GM19193 (cell line): ENCODE data around the gene SYNDIG1.

Experiments
- POLR2A ChIP-seq: IDR thresholded peaks from 4 replicates; pipeline ENCODE4 v1.6.1; 2011; ENCODE audit not compliant: insufficient read depth, insufficient read length; ENCODE audit errors: extremely low read depth

SYNDIG1 gene

DNA sequence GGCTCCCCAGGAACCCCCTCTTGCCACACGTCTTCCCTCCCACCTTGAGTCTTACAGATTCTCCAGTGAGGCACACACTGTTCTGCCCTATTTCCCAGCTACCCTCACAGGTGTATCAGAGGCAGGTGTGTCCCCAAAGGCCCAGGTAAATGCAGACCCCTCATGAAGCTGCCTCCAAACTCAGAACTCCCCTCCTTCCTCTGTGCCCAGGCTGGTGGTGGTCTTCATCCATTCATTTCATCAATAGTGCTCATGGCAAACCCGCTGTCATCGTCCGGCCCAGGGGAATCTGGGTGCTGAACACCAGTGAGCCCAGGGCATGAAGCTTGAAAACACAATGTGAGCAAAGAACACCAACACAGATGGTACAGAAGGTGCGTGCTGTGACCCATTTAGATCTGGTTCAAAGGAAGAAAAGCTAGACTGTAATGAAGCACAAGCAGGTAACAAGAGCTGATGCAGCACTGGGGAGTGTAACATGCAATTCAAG, 213.1 kb downstream of the SYNDIG1 start:
- no peak for TF ChIP-seq POLR2A

DNA sequence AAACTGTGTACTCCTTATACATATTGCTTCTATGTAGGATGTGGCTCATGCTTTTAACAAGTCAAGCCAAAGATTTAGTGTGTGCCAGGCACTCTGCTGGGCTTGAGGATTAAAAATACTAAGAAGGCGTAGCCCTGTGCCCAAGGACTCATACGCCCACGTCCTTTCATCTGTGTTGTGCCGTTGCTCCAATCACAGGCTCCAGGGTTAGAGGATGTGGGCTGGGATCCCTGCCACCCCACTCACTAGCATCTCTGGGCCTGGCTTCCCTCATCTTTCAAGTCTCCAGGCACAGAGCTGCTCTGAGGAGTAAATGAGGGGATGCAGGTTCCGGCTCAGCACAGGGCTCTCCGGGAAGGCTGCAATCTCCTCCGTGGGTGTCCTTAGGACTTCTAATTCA, 214.2 kb downstream of the SYNDIG1 start:
- no peak for TF ChIP-seq POLR2A

DNA sequence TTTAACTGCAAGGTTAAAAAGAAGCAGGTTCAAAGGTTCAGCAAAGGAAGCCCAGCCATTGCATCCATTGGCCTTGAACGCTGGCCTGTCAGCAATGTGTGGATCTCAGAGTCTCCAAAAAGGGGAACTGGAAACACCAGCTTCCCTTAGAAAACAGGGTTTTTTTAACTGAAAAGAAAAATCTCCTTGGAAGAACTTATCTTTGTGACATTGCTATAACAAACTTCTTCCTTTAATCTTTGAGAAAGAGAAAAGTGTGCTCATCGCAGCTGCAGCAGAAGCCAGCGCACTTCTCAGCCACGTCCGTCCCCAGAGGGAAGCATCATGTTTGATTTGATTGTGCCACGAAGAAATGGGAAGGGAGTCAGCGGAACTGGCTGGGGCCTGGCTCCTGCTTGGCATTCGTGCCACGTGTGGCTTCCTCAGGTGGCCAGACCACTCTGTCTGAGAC, 215.0 kb downstream of the SYNDIG1 start:
- TF ChIP-seq POLR2A, result no peak

DNA sequence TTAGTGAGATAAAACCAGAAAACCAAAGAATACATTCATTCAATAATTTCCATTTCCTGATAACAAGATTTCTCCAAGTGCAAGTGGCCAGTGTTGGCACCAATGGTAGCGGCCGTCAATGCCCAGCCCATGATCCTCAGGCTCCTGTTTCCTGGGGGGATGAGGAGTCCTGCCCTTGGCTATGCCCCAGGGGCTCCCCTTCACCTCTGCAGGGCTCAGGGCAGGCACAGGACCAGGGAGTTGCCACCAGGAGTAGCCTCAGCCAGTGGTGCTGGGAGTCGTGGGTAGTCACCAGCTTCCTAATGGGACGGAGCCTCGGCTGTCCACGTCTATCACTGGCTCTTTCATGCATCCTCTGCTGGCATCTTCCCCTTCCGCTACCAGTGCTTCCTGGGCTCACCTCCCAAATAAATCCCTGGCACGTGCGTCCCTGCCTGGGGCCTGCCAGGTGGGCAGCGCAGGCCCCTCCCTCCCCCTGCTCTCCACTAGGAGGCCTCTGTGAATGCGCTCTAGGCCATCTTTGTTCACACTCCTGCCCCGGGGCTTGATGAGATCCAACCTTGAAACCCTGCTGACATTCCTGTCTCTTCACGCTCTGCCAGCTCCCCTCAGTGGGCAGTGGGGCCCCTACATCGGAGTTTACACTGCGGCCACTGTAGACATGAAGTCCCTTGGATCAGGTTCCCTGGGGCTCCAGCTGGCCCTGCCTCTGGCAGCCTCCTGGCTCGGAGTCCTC, 215.7 kb downstream of the SYNDIG1 start:
- TF ChIP-seq POLR2A, result no peak

DNA sequence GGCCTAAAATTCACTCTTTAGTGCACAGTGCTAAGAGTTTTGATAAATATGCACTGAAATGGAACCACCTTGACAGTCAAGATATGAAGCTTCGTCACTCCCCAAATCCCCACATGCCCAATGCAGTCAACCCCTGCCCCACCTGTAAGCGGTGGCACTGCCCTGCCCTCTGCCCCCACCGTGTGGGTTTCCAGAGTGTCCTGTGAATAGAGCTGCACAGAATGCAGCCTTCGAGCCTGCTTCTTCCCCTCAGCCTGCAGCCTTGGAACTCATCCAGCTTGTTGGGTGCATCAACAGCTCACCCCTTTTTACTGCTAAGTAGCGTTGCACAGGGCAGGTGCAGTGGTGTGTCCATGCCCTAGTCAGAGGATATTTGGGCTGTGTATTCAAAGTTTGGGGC, 216.3 kb downstream of the SYNDIG1 start:
- TF ChIP-seq POLR2A, result no peak

DNA sequence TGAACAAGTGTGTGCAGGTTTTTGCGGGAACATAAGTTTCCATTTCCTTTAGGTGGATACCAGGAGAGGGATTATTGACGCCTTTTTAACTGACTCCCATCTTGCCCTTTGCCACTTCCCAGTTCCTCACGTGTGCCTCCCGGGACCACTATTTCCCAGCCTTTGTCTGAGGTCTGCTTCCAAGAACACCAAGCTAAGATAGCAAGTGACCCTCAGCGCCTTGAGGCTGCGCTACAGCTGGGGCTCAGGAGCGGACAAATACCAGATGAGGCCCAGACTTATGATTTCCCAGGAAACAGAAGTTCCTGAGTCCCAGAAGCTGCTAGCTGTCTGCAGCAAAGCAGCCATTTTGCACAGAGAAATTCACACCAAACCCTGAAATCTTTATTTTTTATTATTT, 216.7 kb downstream of the SYNDIG1 start:
- no peak for TF ChIP-seq POLR2A

DNA sequence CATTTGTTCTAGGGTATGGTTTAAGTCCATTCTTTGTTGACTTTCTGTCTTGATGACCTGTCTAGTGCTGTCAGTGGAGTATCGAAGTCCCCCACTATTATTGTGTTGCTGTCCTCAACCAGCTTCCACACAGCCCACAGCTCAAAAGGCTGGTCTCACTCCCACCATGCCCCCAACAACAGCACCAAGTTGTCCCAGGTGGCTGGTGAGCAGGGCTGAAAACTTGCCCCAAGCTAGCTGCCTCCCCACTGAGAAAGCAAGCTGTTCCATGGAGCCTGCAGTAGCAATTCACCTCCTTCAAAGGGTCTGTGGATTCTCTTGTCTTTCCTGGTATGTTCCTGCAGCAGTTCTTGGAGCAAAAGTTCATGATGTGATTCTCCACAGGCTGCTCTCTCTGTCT, 221.0 kb downstream of the SYNDIG1 start:
- TF ChIP-seq POLR2A, result no peak

DNA sequence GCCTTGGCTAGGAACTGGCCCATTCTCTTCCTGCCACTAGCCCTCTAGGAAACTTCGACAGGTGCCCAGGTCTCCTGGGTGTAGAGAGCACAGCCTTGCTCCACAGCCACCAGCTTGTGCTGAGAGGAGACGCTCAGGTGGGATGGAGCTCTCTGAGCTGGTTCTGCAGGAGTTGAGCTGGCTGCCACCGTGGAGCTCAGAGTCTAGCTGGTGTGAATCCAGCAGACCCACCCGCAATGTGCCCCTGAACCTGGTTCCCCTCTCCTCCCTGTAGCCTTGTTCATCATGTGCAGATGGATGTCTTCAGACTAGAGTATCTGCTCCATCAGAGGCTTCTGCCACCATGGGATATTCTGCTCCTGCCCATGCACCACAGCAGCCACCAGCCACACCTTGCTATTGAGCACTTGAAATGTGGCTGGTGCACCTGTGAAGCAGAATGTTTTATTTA, 222.5 kb downstream of the SYNDIG1 start:
- TF ChIP-seq POLR2A, result no peak

DNA sequence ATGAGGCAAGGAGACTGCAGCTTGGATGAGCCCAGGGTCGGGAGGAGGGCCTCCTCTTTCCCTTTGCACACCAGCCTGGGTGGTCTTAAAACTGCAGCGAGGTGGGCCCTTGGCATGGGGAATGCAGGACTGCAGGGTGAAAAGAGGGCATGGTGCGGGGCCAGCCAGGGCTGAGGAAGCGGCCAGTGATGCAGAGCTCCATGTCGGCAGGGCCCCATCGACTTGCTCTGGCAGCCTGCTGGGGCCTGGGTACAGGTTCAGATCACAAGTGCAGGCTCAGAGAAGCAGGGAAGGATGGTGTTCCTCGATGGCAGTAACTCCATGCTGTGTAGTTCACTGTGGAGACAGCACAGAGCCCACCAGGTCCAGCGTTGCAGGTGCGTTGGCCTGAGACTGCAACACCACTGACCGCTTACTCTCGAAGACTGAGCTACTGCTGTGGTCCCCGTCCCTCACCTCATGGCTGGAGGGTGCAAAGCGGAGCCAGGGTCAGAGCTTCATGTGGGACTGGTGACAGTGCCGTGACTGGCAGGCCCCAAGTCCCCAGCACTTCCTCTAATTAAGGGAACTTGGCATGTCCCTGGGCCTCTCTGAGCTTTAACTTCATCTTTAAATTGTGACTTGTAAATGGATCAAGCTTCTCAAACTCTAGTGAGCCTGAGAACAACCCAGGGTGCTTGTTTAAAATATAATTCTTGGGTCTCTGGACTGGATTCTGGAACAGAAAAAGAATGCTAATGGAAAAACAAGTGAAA, 223.2 kb downstream of the SYNDIG1 start:
- TF ChIP-seq POLR2A, result no peak

DNA sequence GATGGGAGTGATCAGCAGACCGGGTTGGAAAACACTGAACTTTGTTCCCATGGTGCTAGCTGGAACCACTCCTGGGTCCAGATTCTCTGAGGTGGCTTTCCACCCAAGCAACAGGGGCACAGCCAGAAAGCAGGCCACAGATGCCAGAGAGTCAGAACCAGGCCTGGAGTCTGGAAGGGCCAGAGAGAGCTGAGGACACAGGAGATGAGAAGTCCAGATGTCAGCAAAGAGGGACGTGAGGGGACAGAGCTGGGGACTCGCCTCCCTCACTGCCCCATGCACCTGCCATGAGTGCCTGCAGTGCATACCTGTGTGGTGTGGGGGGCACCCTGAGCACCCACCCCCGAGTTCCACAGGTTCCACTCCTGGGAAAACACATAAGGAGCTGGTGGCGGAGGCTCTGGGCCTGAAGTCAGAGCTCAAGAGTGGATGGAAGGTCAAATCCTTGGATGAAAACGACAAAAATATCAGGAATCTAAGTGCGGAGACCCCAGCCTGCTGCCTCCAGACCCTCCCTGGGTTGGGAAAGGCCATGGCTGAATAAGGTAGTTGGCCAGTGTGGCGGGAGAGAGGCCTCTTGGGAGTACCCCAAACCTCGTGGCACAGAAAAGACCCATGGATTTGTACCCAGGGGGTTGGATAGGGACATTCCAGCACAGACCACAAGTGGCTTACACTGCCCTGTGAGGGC, 224.2 kb downstream of the SYNDIG1 start:
- no peak for TF ChIP-seq POLR2A

DNA sequence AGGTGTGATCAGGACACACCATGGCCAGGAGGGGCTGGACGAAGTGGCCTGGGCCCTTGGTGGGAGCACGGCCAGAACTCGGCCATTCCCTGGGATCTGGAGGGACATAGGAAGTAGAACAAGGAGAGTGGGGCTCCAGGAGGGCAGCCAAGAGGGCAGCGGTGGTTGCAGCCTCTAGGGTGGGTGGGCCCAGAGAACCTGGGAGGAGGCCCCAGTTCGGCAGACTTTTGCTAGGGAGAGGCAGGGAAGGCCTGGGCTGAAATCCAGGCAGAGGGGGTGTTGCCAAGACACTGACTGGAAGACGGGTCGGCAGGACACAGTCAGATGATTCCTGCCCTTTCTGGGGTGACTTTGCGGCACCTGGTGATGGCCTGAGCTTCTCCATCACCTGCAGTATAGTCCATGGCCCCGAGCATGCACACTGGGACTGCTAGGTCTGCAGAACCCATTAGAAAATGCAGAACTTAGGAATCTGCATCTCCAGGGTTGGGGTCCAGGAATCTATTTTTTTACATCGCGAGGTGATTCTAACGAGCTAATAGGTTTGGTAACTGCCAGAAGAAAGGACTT, 224.8 kb downstream of the SYNDIG1 start:
- no peak for TF ChIP-seq POLR2A

DNA sequence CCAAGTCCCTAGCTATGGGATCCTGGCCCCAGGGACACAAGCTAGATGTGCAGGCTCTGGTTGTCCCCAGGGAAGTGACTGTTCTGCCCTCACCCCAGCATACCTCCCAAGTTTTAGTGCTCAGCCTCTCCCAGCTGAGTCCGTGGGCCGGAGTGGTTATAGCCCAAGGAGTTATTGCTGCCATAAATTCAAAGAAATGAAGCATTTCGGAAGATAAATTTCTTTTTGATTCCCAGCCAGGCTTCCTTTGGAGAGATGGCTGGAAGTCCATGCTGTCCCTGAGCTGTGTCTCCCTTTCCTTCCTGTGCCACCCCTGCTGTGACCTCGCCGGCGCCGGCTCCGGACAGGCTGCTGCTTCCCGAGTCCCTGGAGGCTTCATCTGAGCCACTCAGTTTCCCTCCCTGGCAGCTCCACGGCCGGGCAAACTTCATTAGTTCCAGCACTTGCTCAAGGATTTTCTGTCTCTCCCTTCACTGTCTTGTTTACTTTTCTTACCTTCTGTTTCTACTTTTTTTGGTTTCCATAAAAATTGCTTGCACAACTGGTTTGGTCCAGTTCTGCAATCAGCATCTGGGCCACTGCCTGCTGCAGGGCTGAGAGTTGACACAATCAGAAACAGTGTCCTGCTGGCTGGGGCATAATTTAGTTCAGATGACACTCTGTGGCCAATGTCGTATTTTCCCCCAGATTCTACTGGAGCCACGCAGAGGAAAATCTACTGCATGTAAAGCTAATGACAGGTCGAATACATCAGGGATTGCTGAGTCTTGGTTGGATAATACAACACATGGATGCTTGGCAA, 225.5 kb downstream of the SYNDIG1 start:
- no peak for TF ChIP-seq POLR2A

DNA sequence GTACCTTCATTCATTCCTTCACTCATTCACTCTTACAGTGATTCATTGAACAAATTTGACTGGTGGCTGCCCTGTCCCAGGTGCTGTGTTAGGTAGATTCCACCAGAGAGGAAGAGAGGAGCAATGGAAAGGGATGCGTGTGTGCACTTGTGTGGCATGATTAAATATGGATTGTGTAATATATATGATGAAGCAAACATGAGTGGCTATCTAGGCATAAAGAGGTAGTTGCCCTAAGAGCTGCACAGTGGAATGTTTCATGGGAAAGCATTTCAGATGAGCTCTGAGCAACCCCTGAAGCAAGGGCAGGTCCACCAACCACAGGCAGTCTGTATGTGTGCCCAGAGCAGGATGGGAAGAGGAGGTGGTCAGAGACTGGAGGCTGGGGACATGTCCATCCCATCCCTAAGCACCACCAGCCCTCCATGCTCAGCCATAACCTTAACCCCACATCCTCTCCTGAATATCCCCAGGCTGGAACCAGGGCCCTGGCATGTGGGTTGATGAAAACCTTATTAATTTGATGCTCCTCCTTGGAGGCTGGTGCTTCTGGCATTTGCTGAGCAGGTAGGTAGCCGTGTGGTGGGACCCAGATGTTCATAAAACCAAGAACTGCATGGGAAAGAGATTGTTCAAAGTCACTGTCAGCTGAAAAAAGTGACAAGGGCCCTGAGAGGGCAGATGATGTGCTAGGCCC, 226.2 kb downstream of the SYNDIG1 start:
- TF ChIP-seq POLR2A, result no peak

DNA sequence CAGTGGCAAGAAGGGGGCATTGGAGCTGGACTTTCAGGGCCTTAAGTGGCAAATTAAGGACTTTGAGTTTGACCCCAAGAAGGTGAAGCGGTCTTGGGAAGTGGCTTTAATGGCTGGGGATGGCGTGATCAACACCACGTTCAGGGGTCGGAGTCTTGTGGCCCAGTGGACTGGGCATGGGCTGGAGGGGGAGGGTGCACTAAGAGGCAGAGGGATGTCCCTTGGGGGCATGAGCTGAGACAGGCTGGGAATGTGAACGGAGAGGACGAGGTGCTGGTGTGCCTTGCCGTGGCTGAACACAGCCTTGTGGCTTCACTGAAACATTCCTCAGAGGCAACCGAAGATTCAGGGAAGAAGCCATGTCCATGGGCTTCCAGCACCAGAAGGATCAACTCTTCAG, 227.0 kb downstream of the SYNDIG1 start:
- no peak for TF ChIP-seq POLR2A
